Endothelial cell of umbilical vein (primary cell): Measurements from ENCODE around the gene NEK7. TPM values are rescaled to one million over a fixed set of nuclear protein-coding genes. Genes with fewer than 3 reads are reported as not detected.

Experiments used
- BruUV-seq: library from RNA; stranded (reverse); fragments of 400-500 nt; replicated peaks from 2 replicates; lab custom pipeline; 2021; lab: Mats Ljungman, UMichigan
- CTCF ChIA-PET: fragments of 300-600, 350-600 bp; sonication (Branson Sonifier 250); formaldehyde crosslinking; loops from one replicate; lab custom pipeline; 2021; ENCODE audit warnings: antibody characterized with exemption, inconsistent platforms; lab: Charles Lee
- POLR2A ChIA-PET: fragments of 300-600, 350-600 bp; sonication (Branson Sonifier 250); formaldehyde crosslinking; loops from one replicate; lab custom pipeline; 2021; ENCODE audit warnings: antibody characterized with exemption, inconsistent platforms; lab: Charles Lee
- DNase-seq: peaks from one replicate; pipeline ENCODE4 v3.0.0-alpha.2; 2011; ENCODE audit warnings: low read depth, low spot score
- FAIRE-seq: peaks from 2 replicates; lab custom pipeline; 2011; peaks lifted over from hg19 to GRCh38; lab: Jason Lieb, UNC
- H2AFZ ChIP-seq: 2 replicates; pipeline ENCODE4 v1.6.0; 2012; ENCODE audit warnings: low read depth, low read length, control low read depth, inconsistent platforms
- H3K27ac ChIP-seq: 2 replicates; pipeline ENCODE4 v1.5.1; 2011; ENCODE audit warnings: low read depth, mild to moderate bottlenecking, control low read depth, low read length, moderate library complexity; ENCODE audit not compliant: insufficient read depth
- H3K27me3 ChIP-seq, 2 experiments: 2 replicates each; pipeline versions ENCODE4 v1.6.0 to v1.6.1; 2011; ENCODE audit warnings: low read length in 2 of 2, mixed read lengths in 1 of 2; ENCODE audit not compliant: control insufficient read depth in 2 of 2, insufficient read depth in 2 of 2
- H3K36me3 ChIP-seq, 2 experiments: 2 replicates in 1 of 2; 3 replicates in 1 of 2; pipeline ENCODE4 v1.5.1; 2011; ENCODE audit warnings: low read length in 2 of 2, mild to moderate bottlenecking in 1 of 2, moderate library complexity in 1 of 2; ENCODE audit not compliant: control insufficient read depth in 2 of 2, insufficient read depth in 2 of 2; ENCODE audit errors: extremely low read depth in 1 of 2
- H3K4me1 ChIP-seq: 3 replicates; pipeline ENCODE4 v1.5.1; 2011; ENCODE audit warnings: mild to moderate bottlenecking, low read length; ENCODE audit not compliant: control insufficient read depth, insufficient read depth; ENCODE audit errors: extremely low read depth
- H3K4me2 ChIP-seq: 2 replicates; pipeline ENCODE4 v1.6.1; 2011; ENCODE audit warnings: low read length, control low read depth, mixed read lengths; ENCODE audit not compliant: insufficient read depth
- H3K4me3 ChIP-seq, 3 experiments: fragments of 200-600 bp in 1 of 3; sonication (generic), shearing (Covaris generic) in 1 of 3; replicated peaks in 1 of 3; 2 replicates each; pipeline ENCODE4 v1.5.1; 2011 to 2016; ENCODE audit warnings: control low read depth in 3 of 3, low read length in 3 of 3, mild to moderate bottlenecking in 2 of 3, inconsistent platforms in 1 of 3, low read depth in 1 of 3, moderate library complexity in 1 of 3; ENCODE audit not compliant: insufficient read depth in 1 of 3
- H3K79me2 ChIP-seq: 2 replicates; pipeline ENCODE4 v1.6.0; 2012; ENCODE audit warnings: low read length, inconsistent platforms; ENCODE audit not compliant: control insufficient read depth, insufficient read depth
- H3K9ac ChIP-seq: replicated peaks from 2 replicates; pipeline ENCODE3; 2011; ENCODE audit warnings: low read length, control low read depth; ENCODE audit not compliant: insufficient read depth; ENCODE audit errors: extremely low read depth
- H3K9me1 ChIP-seq: replicated peaks from 3 replicates; pipeline ENCODE4 v1.6.0; 2011; ENCODE audit warnings: mild to moderate bottlenecking, low read length; ENCODE audit not compliant: control insufficient read depth, insufficient read depth; ENCODE audit errors: extremely low read depth
- H3K9me3 ChIP-seq: replicated peaks from 2 replicates; pipeline ENCODE4 v1.5.1; 2012; ENCODE audit warnings: low read length, inconsistent platforms; ENCODE audit not compliant: control insufficient read depth, insufficient read depth
- H4K20me1 ChIP-seq: replicated peaks from 2 replicates; pipeline ENCODE3; 2011; ENCODE audit warnings: mild to moderate bottlenecking, low read length; ENCODE audit not compliant: control insufficient read depth, insufficient read depth; ENCODE audit errors: extremely low read depth
- CTCF ChIP-seq, 2 donors: IDR thresholded peaks; 1 replicate in 1 of 2; 2 replicates in 1 of 2; pipeline ENCODE4 v1.5.1; 2011; ENCODE audit warnings: low read length in 2 of 2, mild to moderate bottlenecking in 2 of 2, moderate library complexity in 2 of 2, control low read depth in 1 of 2, inconsistent platforms in 1 of 2, low read depth in 1 of 2; ENCODE audit not compliant: insufficient read depth in 1 of 2; ENCODE audit errors: extremely low read depth in 1 of 2
- EZH2 ChIP-seq: IDR thresholded peaks from 2 replicates; pipeline ENCODE4 v1.6.1; 2012; ENCODE audit warnings: borderline replicate concordance, low read depth, mild to moderate bottlenecking, moderate library complexity, low read length, inconsistent platforms; ENCODE audit not compliant: severe bottlenecking
- FOS ChIP-seq: IDR thresholded peaks from 2 replicates; pipeline ENCODE4 v1.6.1; 2011; ENCODE audit warnings: mild to moderate bottlenecking, low read length, moderate library complexity, borderline replicate concordance; ENCODE audit not compliant: insufficient read depth
- GATA2 ChIP-seq: IDR thresholded peaks from 2 replicates; pipeline ENCODE4 v1.7.0; 2011; ENCODE audit warnings: low read depth, mild to moderate bottlenecking, moderate library complexity, mixed read lengths, low read length; ENCODE audit not compliant: insufficient read length, insufficient read depth
- JUN ChIP-seq: IDR thresholded peaks from 2 replicates; pipeline ENCODE4 v1.6.1; 2011; ENCODE audit warnings: borderline replicate concordance, low read depth; ENCODE audit not compliant: insufficient read length, insufficient read depth
- MAX ChIP-seq: IDR thresholded peaks from 2 replicates; pipeline ENCODE4 v1.6.1; 2011; ENCODE audit not compliant: insufficient read depth, insufficient read length
- MYC ChIP-seq: IDR thresholded peaks from one replicate; pipeline ENCODE4 v1.6.1; 2011; ENCODE audit warnings: mild to moderate bottlenecking, low read depth, low read length
- POLR2A ChIP-seq: IDR thresholded peaks from 2 replicates; pipeline ENCODE4 v1.6.1; 2012; ENCODE audit warnings: low read depth, mild to moderate bottlenecking, control low read depth, low read length
- POLR2AphosphoS5 ChIP-seq: IDR thresholded peaks from 2 replicates; pipeline ENCODE4 v1.6.1; 2012; ENCODE audit warnings: low read depth, mild to moderate bottlenecking, control low read depth, low read length, moderate library complexity; ENCODE audit not compliant: insufficient read depth
- dilution Hi-C: fragments of 300-500 bp; cut with MboI; formaldehyde crosslinking; loops from one replicate; pipeline ENCODE4 v1.15.0; 2019; ENCODE audit warnings: low sequenced_read_pairs; ENCODE audit not compliant: extremely low pct_ligation_motif_present
- intact Hi-C: fragments of 100-400 bp; cut with micrococcal nuclease; formaldehyde crosslinking; loops from one replicate; pipeline ENCODE4 v1.10.0; 2022
- polyA plus RNA-seq, 4 experiments: library from polyadenylated mRNA; depleted of rRNA in 3 of 4; stranded (reverse) in 3 of 4; unstranded in 1 of 4; fragments of >200 nt; gene quantifications; 2 replicates each; pipeline versions ENCODE4 v1.2.1 to v1.2.3, GENCODE V29; 2011 to 2012; ENCODE audit warnings: missing spikeins in 1 of 4
- total RNA-seq: library from RNA; stranded (reverse); gene quantifications from 2 replicates; pipeline ENCODE4 v1.2.3, GENCODE V29; 2021

NEK7 gene
- total and polyA plus RNA-seq, 2 donors (not counting 3 experiments of a cell fraction or from before 2014, with no cell fraction given): 22.6 to 45.7 TPM

- POLR2A ChIA-PET: no interaction called here
- Histone ChIP-seq H3K27me3 (no peaks in the 10 kb centered on the region), H2AFZ (no peak overlapping the region), H3K4me3 (no peak overlapping the region), H3K9me3 (peaks cover 1% of the 10 kb centered on the region), H3K36me3 (peaks cover 0 to 8% of the 10 kb centered on the region in 2 experiments), H3K9ac (no peak overlapping the region), H3K27ac (no peak overlapping the region), H3K9me1 (no peaks in the 10 kb centered on the region), H4K20me1 (peaks cover 3% of the 10 kb centered on the region), H3K4me2 (no peak overlapping the region), H3K79me2 (peaks cover 31% of the 10 kb centered on the region), H3K4me1 (no peaks in the 10 kb centered on the region)
- DNase-seq (no peak), FAIRE-seq (no peak)
- dilution Hi-C loops: no loop called here
- CTCF ChIA-PET: no interaction called here
- intact Hi-C loops: no loop called here
- TF ChIP-seq FOS: no peak
- no peak for TF ChIP-seq MAX
- TF ChIP-seq GATA2: no peak
- no peak for TF ChIP-seq CTCF (IDR thresholded peaks at IDR 0.05; ENCODE audit: extremely low read depth in 1 of 2, insufficient read depth in 1 of 2, low read depth in 1 of 2, low read length in 2 of 2)
- TF ChIP-seq MYC: no peak
- TF ChIP-seq POLR2A: no peak
- no peak for TF ChIP-seq POLR2AphosphoS5
- TF ChIP-seq JUN: no peak
- no peak for TF ChIP-seq EZH2
- BruUV-seq: no TSS peak
Observed at GRCh38 chr1:198212675-198213074, 55.9 kb downstream of the NEK7 start.
